Measurements from ENCODE around the gene GIPC3. TPM values are rescaled to one million over a fixed set of nuclear protein-coding genes. Genes with fewer than 3 reads are reported as not detected.
A peak's percentile ranks its signal among the peaks of the same experiment; 100 is the strongest.

GIPC3 gene
- total and polyA plus RNA-seq, 12 donors, result 0.33 to 5.9 (median 3.2) TPM

DNA sequence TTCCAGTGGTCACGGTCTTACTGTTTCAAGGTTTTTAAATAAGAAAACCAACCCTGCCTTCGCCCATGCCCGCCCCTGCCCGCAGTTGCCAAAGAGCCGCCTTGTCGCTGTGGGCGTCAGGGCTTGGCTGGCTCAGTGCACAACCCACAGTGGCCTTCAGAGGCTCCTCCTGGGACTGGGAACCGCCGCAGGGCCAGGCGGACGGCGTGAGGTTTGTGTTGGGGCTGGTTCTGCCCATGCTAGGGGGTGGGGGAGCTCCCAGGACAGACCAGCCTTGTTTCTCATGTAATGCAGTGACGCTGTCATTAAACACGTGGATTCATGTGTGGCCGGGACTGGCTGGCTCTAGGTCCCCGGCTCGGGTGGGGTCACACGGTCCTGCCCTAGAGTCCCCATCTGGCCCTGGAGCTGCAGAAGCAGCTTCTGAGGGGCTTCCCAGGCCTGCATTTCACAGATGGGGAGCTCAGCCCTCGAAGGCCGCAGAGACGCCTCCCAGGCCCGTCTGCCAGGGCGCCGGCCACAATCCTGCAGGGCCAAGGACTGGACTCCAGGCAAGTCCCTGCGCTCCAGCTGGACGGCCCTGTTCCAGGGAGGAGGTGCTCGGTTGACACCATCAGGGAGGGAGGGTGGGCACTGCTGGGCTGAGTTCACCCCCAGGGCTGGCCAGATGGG lies 48.7 kb upstream of the GIPC3 start:
- Histone ChIP-seq H3K4me1 (replicated peaks in 1 of 2) (peaks cover 18 to 33% of the 10 kb centered on the region in 2 donors), H3K27ac (peak overlapping the region; percentile 64 to 86 (median 79)), H3K36me3 (replicated peaks in 1 of 2) (peaks cover 0 to 44% of the 10 kb centered on the region in 2 donors), H3K4me3 (no peak overlapping the region), H3K27me3 (no peaks in the 10 kb centered on the region), H3K9me3 (replicated peaks in 1 of 3) (no peaks in the 10 kb centered on the region)
- 30 to 50% (median 36%) methylated on average over 16 to 27 of the region's 27 CpGs for WGBS, 4 donors
- intact Hi-C loops (cut with DNase I), result no loop called here
- peak; percentile 83 to 95 (median 91) for DNase-seq
- TF ChIP-seq, protein P1, sequence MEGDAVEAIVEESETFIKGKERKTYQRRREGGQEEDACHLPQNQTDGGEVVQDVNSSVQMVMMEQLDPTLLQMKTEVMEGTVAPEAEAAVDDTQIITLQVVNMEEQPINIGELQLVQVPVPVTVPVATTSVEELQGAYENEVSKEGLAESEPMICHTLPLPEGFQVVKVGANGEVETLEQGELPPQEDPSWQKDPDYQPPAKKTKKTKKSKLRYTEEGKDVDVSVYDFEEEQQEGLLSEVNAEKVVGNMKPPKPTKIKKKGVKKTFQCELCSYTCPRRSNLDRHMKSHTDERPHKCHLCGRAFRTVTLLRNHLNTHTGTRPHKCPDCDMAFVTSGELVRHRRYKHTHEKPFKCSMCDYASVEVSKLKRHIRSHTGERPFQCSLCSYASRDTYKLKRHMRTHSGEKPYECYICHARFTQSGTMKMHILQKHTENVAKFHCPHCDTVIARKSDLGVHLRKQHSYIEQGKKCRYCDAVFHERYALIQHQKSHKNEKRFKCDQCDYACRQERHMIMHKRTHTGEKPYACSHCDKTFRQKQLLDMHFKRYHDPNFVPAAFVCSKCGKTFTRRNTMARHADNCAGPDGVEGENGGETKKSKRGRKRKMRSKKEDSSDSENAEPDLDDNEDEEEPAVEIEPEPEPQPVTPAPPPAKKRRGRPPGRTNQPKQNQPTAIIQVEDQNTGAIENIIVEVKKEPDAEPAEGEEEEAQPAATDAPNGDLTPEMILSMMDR (IDR thresholded peaks at IDR 0.05), result no peak
- TF ChIP-seq POLR2A (IDR thresholded peaks at IDR 0.05), result peak in 1 of 2 donors; percentile 61

DNA sequence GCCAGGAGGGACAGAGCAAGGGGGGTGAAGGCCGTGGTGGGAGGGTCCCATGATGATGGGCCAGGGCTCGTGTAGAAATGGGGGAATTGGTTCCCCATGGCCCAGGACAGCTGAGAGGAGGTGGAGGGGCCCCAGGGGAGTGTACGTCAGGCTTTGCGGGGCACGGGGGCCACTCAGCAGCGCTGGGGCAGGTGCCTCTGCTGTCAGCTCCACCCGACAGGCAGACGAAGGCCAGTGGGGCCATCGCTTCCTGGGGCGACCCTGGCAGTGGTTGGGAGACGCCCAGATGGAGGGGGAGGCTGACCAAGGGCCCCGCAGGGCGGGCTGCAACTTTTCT lies 48.2 kb upstream of the GIPC3 start:
- peak in 4 of 7 donors; percentile 50 to 62 (median 56) for DNase-seq
- Histone ChIP-seq H3K4me3 (no peak overlapping the region), H3K36me3 (replicated peaks in 1 of 2) (peaks cover 0 to 39% of the 10 kb centered on the region in 2 donors), H3K4me1 (replicated peaks in 1 of 2) (peaks cover 18 to 33% of the 10 kb centered on the region in 2 donors), H3K27ac (peak overlapping the region; percentile 69 to 86 (median 79)), H3K9me3 (replicated peaks in 1 of 3) (no peaks in the 10 kb centered on the region), H3K27me3 (no peaks in the 10 kb centered on the region)
- WGBS, 4 donors, result 23 to 51% (median 37%) methylated on average over 10 to 13 of the region's 13 CpGs
- intact Hi-C loops (cut with DNase I), result no loop called here
- TF ChIP-seq, protein P1 (IDR thresholded peaks at IDR 0.05), result no peak
- TF ChIP-seq POLR2A (IDR thresholded peaks at IDR 0.05), result no peak

DNA sequence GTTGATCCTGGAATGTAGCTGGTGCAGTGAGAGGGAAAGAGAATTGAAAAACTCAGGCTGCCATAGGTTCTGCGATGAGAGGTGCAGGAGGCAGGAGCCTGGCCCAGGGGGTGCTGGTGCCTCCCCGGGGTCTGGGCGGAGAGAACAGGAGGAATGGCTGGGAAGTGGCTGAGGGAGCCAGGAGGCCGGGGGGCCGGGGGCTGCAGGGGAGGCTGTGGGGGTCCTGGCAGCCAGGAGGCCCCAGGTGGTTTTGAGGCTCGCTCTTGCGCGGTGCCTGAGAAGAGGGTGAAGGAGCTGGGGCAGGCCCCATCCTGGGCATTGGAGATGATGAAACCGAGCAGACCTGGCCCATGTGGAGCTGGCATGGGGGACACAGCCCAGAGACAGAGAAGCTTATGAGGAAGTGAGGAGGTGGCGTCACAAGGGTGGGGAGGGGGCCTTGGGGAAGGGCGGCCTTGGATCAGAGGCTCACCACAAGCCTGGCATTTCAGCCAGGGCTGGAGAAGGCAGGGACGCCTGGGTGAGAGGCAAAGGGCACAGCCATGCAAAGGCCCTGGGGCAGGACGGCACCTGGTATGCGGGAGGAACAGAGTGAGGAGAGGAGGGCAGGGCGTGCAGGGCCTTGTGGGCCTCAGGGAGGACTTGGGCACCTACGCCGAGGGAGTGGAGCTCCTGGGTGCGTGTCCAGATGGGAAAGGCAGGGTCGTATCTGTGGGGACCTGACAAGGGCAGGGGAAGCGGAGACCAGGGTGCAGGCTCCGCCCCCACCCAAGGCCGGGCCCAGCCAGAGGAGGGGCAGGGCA lies 47.6 kb upstream of the GIPC3 start:
- 63 to 69% (median 67%) methylated on average over 21 to 22 of the region's 22 CpGs for WGBS, 4 donors
- peak in 1 of 7 donors; percentile 45 for DNase-seq
- intact Hi-C loops (cut with DNase I), result no loop called here
- Histone ChIP-seq H3K27ac (peak overlapping the region; percentile 69 to 86 (median 79)), H3K9me3 (replicated peaks in 1 of 3) (no peaks in the 10 kb centered on the region), H3K4me1 (replicated peaks in 1 of 2) (peaks cover 18 to 33% of the 10 kb centered on the region in 2 donors), H3K36me3 (replicated peaks in 1 of 2) (peaks cover 0 to 33% of the 10 kb centered on the region in 2 donors), H3K4me3 (no peak overlapping the region), H3K27me3 (no peaks in the 10 kb centered on the region)
- no peak for TF ChIP-seq POLR2A (IDR thresholded peaks at IDR 0.05)
- TF ChIP-seq, protein P1 (IDR thresholded peaks at IDR 0.05), result no peak

DNA sequence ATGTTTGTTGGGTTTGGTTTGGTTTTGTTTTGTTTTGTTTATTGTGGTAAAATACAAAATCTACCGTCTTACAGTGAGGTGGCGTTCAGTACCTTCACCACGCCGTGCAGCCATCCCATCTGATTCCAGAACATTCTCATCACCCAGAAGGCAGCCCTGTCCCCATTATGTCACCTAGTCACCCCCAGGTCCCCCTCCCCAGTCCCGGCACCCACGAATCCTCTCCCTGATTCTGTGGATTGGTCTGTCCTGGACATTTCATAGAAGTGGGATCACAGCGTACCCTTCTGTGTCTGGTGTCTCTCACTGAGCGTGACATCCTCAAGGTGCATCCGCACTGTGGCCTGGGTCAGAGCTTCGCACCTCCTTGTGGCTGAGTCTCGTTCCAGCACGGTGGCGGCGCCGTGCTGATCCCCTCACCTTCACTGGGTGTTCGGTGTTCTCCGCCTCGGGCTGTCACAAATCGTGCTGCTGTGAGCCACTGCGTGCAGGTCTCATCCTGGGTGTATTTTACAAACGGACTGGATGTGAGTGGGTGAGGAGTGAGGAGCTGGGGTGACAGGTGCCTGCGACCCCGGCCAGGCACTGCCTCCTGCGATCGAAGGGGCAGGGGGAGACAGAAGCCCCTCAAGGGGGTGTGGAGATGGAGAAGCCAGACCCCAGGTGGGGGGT lies 46.9 kb upstream of the GIPC3 start:
- no peak for TF ChIP-seq POLR2A (IDR thresholded peaks at IDR 0.05)
- TF ChIP-seq, protein P1 (IDR thresholded peaks at IDR 0.05), result no peak
- no peak overlapping the region for H3K4me3 ChIP-seq
- DNase-seq, result peak in 1 of 7 donors; percentile 13
- intact Hi-C loops (cut with DNase I), result no loop called here
- peak overlapping the region in 3 of 5 donors; percentile 75 to 86 (median 82) for H3K27ac ChIP-seq
- no peaks in the 10 kb centered on the region for H3K27me3 ChIP-seq
- H3K9me3 ChIP-seq (replicated peaks in 1 of 3), result no peaks in the 10 kb centered on the region
- WGBS, 4 donors, result 78 to 86% (median 82%) methylated on average over 14 to 25 of the region's 25 CpGs
- H3K4me1 ChIP-seq (replicated peaks in 1 of 2), result peaks cover 18 to 33% of the 10 kb centered on the region in 2 donors
- peaks cover 0 to 26% of the 10 kb centered on the region in 2 donors for H3K36me3 ChIP-seq (replicated peaks in 1 of 2)

All from adrenal gland (tissue), 12 donors.